ENCODE measurements around the gene DLK2.
"Not testable (repeated sequence)": the region's sequence is repeated elsewhere in the genome, so short reads cannot be mapped to it uniquely, and the experiment has no call there.

Gene DLK2

DNA sequence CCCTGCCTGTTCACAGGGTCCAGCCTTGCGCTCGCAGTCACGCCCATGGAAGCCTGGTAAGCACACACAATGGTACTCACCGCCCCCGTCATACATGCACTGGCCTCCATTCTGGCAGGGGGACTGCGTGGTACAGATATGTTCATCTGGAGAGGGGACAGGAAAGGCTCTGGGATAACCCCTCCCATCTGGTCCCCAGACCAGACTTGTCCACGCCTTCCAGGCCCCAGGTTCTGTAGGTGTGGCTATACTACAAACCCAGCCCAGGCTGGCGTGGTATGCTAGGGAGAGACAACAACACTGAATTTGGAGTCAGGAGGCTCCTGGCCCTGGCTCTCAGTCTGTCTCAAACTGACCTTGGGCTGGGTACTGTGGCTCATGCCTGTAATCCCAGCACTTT is 3.4 kb downstream of the DLK2 start:
- DNase-seq, result no peak

DNA sequence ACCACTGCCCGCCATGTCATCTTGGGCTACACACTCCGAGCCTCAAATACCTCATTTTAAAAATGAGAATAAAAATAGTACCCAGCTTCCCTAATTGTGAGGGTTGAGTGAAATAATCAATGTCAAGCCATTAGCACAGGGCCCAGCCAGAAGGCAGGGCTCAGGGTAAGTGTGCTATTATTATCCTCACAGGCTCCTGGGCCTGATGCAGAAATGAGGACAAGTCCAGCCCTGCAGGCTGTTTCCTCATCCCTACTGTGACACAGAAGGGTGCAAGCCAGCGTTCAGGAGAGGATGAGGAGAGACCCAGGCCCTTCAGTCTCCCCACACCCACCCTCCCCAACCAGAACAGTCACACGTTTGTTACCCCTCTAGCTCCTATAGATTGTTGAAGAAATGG is 4.0 kb downstream of the DLK2 start:
- DNase-seq, result no peak

DNA sequence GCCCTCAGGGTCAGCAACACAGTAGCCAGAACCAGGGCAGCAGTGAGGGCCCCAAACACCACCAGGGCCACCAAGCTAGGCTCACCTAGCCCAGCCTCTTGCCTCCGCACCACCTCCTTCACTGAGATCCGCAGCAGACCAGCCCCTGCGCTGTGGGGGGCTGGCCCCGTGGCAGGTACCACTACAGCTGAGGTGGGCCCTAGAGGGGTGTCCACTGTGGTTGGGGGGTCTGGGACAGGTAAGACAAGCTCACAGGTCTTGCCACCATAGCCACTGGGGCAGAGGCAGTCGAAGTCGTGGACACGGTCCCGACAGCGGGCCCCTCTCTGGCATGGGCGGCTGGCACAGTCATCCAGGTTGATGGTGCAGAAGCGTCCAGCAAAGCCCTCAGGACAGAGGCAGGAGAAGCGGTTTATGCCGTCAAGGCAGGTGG is 4.6 kb downstream of the DLK2 start:
- DNase-seq, result no peak

DNA sequence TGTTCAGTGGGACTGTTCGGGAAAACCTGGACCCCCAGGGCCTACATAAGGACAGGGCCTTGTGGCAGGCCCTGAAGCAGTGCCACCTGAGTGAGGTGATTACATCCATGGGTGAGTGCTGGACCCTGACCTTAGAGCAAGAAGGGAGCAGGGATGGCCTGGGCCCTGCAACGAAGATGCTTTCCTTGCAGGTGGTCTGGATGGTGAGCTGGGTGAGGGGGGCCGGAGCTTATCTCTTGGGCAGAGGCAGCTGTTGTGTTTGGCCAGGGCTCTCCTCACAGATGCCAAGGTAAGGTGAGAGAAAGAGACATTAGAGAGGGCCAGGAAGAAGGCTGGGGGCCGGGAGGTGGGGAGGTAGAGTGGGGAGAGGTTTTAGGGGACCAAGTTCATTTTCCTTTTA is 6.4 kb downstream of the DLK2 start:
- DNase-seq, result no peak

- no peak for DNase-seq
These were observed 7.7 kb downstream of the DLK2 start for GRCh38 chr6:43447604-43448003.

- DNase-seq, result no peak
These were observed 9.8 kb downstream of the DLK2 start for GRCh38 chr6:43445576-43445975.

GRCh38 chr6:43444582-43444981 is 10.8 kb downstream of the DLK2 start:
- no peak for DNase-seq

GRCh38 chr6:43444036-43444435 is 11.3 kb downstream of the DLK2 start:
- DNase-seq, result no peak

- DNase-seq, result no peak
These were observed 12.4 kb downstream of the DLK2 start for GRCh38 chr6:43442935-43443334.

- DNase-seq, result no peak
These were observed 17.6 kb downstream of the DLK2 start for GRCh38 chr6:43437700-43438099.

DNA sequence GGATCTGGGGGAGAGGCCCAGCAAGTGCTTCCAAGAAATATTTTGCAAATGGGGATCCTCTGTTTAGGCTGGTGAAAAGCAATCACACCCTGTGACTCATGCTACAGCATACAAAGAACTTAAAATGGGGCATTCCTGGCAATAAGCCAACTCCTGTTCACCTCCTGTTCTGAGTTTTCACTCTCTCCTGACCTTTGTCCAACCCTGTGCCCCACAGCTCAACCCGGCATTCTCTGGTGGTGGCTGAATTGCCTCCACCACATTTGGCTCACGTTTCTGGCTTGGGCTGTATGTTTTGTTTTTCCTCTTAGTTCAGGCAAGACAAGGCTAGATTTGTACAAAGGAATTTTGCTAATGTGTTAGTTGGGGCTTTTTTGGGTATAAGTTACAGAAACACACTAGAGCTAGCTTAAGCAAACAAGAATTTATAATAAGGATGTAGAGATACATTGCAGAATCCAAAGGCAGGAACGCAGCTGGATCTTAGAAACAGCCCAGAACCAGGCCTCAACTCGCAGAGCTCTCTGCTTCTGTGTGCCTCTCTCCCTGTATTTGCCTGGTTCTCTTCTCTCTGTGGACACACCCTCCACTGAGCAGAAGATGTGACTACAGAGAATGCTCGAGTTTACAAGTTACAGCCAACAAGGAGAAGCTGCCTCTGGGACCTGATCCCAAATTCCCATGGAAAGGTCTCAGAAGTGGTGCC is 18.6 kb downstream of the DLK2 start:
- DNase-seq, result no peak

DNA sequence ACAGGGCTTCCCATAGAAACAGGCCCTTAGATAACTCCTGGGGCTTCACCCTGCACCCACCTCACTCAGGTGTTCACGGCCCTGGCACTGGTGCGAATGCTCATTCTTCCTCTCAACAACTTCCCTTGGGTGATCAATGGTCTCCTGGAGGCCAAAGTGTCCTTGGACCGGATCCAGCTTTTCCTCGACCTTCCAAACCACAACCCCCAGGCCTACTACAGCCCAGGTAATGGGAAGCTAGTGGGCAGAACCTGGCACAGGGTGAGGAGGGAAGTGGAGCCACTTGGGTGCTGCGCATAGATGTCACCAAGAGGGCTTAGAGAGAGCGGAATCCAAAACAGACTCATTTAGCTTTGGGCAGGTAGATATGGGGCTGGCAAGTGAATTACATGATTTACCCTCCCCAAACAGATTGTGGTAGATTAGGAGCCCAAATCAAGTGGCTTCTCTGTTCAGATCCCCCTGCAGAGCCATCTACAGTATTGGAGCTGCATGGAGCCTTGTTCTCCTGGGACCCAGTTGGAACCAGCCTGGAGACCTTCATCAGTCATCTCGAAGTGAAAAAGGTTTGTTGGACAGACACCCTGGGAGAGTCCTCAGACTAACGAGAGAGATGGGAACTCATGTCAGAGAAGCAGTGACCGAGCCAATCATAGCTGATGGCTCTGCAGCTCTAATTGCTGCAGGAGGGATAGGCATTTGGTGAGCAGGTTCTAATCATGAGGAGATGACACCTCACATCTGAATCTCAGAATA is 19.5 kb downstream of the DLK2 start:
- no peak for DNase-seq

- no peak for DNase-seq
These were observed 20.4 kb downstream of the DLK2 start for GRCh38 chr6:43434943-43435342.

DNA sequence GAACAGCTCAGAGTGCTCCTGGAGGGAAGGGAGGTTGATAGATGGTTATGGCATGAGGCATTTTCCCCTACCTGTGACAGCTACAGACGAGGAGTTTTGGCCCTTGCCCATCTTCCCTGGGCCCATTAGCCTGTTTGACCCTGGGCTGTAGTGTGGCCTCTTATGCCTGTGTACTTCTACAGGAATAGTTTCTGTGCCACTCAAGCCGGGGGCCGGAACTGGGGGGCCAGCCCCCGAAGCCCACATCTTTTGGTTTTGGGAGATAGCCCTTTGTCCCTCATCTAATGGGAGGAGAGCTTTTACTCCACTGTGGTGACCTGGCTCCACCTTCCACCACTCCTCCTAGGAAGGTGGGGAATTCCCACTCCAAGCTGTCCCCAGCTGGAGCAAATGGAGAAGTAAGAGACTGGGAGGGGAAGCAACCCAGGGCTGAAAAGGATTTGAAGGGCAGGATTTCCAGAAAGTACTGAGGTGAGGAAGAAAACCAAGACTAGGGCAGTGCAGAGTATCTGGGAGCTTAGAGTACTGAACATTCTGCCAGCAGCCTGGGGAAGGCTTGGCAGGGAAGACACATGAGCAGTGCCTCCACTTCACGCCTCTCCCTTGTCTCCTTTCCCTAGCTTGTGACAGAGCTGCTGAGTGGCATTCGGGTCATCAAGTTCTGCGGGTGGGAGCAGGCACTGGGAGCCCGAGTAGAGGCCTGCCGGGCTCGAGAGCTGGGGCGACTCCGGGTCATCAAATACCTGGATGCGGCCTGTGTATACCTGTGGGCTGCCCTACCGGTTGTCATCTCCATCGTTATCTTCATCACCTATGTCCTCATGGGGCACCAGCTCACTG is 21.1 kb downstream of the DLK2 start:
- DNase-seq, result no peak

GRCh38 chr6:43433148-43433547 is 22.2 kb downstream of the DLK2 start:
- no peak for DNase-seq

- DNase-seq, result no peak
These were observed 23.1 kb downstream of the DLK2 start for GRCh38 chr6:43432009-43432945.

GRCh38 chr6:43428874-43429273 is 26.5 kb downstream of the DLK2 start:
- DNase-seq, result no peak

DNA sequence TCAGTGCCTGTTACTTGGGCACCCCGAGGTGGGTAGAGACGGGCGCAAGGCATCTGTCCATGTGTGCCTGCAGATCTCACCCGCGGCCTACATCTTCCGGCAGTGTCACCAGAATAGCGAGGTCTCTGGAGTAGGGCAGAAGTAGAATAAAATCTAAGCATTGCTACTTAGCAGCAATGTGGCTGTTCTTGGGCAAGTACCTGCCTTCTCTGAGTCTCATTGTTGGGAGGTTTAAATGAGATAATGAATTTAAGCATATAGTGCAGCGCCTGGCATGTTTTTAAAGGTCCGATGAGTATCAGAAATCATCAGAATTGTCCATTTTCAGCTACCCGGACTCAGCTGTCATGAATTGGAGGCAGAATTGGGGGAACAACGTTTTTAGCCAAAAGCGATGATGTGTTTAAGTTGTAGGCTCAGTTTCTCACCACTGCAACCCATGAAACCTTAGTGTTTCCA is 27.2 kb downstream of the DLK2 start:
- DNase-seq, result no peak

DNA sequence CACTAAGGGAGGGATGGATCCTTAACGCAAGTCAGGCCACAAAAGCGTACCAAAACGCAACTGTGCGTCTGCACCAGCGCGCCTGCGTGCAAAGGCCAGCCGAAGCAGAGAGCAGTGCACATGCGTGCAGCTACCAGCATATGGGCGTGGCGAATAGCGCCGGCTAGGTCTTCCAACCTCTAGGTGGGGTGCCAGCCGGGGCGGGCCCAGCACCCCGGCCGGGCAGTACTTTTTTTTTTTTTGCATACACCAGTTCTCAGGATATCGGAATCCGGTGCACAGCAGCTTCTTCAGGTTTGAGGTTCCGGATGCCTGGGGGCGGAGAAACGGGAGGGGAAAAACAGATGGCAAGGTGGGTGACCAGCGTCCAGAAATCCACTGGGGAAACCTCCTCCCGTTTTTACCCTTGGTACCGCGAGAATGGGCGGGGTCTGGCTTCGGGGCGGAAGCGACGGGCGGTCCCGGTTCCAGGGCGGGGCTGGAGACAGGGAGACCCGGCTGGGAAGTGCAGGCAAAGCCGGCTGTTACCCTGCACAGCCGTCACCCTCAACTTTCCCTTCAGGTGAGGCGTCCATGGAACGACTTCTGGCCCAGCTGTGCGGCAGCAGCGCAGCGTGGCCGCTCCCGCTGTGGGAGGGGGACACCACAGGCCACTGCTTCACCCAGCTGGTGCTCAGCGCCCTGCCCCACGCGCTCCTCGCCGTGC is 27.8 kb downstream of the DLK2 start, which contains the start of gene ABCC10:
Gene ABCC10 (plus strand): TSS at position 136 of the 706 bp plus-strand sequence. CDS start 438 bp downstream, at position 574.
- peak; percentile 56 for DNase-seq

DNA sequence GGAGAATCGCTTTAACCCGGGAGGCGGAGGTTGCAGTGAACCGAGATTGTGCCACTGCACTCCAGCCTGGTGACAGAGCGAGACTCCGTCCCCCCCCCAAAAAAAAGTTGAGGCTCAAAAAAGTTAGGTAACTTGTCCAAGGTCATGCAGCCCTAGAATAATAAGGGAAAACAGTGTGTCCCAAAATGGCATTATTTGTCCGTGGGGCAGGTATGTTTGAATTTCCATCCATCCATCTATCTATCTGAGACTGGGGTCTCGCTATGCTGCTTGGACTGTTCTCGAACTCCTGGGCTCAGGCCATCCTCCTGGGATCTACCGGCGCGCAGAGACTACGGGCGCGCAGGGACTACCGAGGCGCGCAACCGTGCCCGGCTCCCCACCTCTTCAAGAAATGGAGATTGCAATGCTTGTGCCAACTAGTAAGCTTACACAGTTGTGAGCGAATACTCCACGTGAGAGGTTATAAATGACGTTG is 28.4 kb downstream of the DLK2 start:
- DNase-seq, result no peak

GRCh38 chr6:43425083-43425482 is 30.3 kb downstream of the DLK2 start:
- DNase-seq, result not testable (repeated sequence)
